ENCODE results near the gene USP9X.

Gene USP9X

DNA sequence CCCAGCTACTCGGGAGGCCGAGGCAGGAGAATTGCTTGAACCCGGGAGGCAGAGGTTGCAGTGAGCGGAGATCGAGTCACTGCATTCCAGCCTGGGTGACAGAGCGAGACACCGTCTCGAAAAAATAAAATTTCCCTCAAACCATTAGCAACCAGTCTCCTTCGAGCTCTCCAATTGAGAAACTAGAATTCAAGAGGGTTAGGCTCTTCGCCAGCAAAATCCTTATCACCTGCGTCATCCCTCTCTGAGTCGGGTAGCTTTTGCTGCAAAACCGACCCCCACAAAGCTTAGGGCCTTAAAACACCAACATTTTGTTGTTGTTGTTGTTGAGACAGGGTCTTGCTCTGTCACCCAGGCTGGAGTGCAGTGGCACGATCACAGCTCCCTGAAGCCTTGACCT is 173.6 kb downstream of the USP9X start:
- H3K4me3 ChIP-seq (ENCODE audit: low read depth, low read length), result no peak overlapping the region
- H3K4me1 ChIP-seq (ENCODE audit: control insufficient read depth, insufficient read depth, low read length), result no peaks in the 10 kb centered on the region
- CTCF ChIA-PET, result interaction anchor here (0.5 to 2.4 kb wide), 3 partner anchors 12 to 79 kb away, joined by 3 to 9 read pairs (median 9); no protein-coding TSS in a partner anchor
- H3K9me3 ChIP-seq (ENCODE audit: control insufficient read depth, insufficient read depth, low read depth, low read length), result no peaks in the 10 kb centered on the region
- TF ChIP-seq ZNF792 (tag by site-specific recombination; IDR thresholded peaks at IDR 0.05), result no peak
- TF ChIP-seq ZNF48 (tag by site-specific recombination; IDR thresholded peaks at IDR 0.05), result no peak
- TF ChIP-seq, protein P1, sequence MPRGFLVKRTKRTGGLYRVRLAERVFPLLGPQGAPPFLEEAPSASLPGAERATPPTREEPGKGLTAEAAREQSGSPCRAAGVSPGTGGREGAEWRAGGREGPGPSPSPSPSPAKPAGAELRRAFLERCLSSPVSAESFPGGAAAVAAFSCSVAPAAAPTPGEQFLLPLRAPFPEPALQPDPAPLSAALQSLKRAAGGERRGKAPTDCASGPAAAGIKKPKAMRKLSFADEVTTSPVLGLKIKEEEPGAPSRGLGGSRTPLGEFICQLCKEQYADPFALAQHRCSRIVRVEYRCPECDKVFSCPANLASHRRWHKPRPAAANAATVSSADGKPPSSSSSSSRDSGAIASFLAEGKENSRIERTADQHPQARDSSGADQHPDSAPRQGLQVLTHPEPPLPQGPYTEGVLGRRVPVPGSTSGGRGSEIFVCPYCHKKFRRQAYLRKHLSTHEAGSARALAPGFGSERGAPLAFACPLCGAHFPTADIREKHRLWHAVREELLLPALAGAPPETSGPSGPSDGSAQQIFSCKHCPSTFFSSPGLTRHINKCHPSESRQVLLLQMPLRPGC (tag by site-specific recombination; IDR thresholded peaks at IDR 0.05), result no peak
- H3K27ac ChIP-seq (ENCODE audit: extremely low read depth, low read depth, low read length), result no peak overlapping the region
- POLR2A ChIA-PET, result no interaction called here
- no peaks in the 10 kb centered on the region for H3K36me3 ChIP-seq (ENCODE audit: control insufficient read depth in 2 of 2, insufficient read depth in 1 of 2, low read length in 2 of 2)

DNA sequence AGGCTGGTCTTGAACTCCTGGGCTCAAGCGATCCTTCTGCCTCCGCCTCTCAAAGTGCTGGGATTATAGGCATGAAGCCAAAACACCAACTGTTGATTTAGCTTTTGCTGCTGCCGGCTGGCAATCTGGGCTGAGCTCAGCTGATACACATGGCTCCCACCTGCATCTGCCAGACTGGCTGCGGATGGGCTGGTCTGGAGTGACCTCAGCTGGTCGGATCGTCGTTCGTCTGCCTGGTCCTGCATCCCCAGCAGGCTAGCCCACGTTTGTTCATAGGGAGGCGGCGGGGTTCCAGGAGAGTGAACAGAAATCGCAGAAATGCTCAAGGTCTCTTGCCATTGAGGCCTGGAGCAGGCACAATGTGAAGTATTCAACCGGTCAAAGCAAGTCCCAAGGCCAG is 174.3 kb downstream of the USP9X start:
- H3K4me1 ChIP-seq (ENCODE audit: control insufficient read depth, insufficient read depth, low read length), result no peaks in the 10 kb centered on the region

DNA sequence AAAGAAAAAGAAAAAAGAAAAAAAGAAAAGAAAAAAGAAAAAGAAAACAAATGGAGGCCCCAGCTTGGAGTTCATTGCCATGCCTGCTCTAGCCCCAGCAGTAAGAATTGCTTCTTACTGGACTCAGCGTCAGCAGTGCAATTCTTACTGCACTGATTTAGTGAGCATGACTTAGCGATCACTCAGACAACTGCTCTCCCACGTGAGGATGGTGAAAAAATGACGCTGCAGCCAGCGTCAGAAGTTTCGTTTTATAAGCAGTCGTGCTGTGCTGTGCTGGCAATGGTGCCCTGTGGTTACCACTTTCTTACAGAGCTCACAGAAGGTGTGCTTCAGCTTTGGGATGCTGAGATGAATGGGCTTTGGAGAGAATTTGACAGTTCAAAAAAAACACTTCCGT is 180.4 kb downstream of the USP9X start:
- Histone ChIP-seq H3K4me3 (ENCODE audit: low read depth, low read length) (no peak overlapping the region), H3K4me1 (ENCODE audit: control insufficient read depth, insufficient read depth, low read length) (no peaks in the 10 kb centered on the region), H3K36me3 (ENCODE audit: control insufficient read depth in 2 of 2, insufficient read depth in 1 of 2, low read length in 2 of 2) (no peaks in the 10 kb centered on the region), H3K9me3 (ENCODE audit: control insufficient read depth, insufficient read depth, low read depth, low read length) (no peaks in the 10 kb centered on the region), H3K27ac (ENCODE audit: extremely low read depth, low read depth, low read length) (no peak overlapping the region)
- ChIA-PET CTCF (interaction anchor here (0.7 to 2.2 kb wide), 4 partner anchors 10 to 463 kb away, joined by 3 to 9 read pairs (median 4); no protein-coding TSS in a partner anchor), POLR2A (interaction anchor here (0.7 kb wide), 1 partner anchor 553 kb away, joined by 4 read pairs; no protein-coding TSS in a partner anchor)
- TF ChIP-seq, protein P2, sequence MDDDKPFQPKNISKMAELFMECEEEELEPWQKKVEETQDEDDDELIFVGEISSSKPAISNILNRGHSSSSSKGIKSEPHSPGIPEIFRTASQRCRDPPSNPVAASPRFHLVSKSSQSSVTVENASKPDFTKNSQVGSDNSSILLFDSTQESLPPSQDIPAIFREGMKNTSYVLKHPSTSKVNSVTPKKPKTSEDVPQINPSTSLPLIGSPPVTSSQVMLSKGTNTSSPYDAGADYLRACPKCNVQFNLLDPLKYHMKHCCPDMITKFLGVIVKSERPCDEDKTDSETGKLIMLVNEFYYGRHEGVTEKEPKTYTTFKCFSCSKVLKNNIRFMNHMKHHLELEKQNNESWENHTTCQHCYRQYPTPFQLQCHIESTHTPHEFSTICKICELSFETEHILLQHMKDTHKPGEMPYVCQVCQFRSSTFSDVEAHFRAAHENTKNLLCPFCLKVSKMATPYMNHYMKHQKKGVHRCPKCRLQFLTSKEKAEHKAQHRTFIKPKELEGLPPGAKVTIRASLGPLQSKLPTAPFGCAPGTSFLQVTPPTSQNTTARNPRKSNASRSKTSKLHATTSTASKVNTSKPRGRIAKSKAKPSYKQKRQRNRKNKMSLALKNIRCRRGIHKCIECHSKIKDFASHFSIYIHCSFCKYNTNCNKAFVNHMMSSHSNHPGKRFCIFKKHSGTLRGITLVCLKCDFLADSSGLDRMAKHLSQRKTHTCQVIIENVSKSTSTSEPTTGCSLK (tag by site-specific recombination; IDR thresholded peaks at IDR 0.05), result no peak
- TF ChIP-seq ZNF585B (tag by site-specific recombination; IDR thresholded peaks at IDR 0.05), result no peak
- no peak for TF ChIP-seq TCF7L2 (IDR thresholded peaks at IDR 0.05; ENCODE audit: borderline replicate concordance, low read depth, low read length)
- TF ChIP-seq ZNF426 (tag by site-specific recombination; IDR thresholded peaks at IDR 0.05), result no peak
- TF ChIP-seq, protein P3, sequence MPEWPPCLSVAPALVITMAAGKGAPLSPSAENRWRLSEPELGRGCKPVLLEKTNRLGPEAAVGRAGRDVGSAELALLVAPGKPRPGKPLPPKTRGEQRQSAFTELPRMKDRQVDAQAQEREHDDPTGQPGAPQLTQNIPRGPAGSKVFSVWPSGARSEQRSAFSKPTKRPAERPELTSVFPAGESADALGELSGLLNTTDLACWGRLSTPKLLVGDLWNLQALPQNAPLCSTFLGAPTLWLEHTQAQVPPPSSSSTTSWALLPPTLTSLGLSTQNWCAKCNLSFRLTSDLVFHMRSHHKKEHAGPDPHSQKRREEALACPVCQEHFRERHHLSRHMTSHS (tag by site-specific recombination; IDR thresholded peaks at IDR 0.05), result no peak
- no peak for TF ChIP-seq ZBTB17 (tag by site-specific recombination; IDR thresholded peaks at IDR 0.05)
- no peak for TF ChIP-seq ZNF510 (tag by site-specific recombination; IDR thresholded peaks at IDR 0.05; ENCODE audit: insufficient replicate concordance)
- no peak for TF ChIP-seq ZNF768 (tag by site-specific recombination; IDR thresholded peaks at IDR 0.05)
- TF ChIP-seq ZNF140 (tag by site-specific recombination; IDR thresholded peaks at IDR 0.05), result no peak
- no peak for TF ChIP-seq ZNF621 (tag by site-specific recombination; IDR thresholded peaks at IDR 0.05)
- no peak for TF ChIP-seq ZNF529 (tag by site-specific recombination; IDR thresholded peaks at IDR 0.05; ENCODE audit: insufficient replicate concordance)
- TF ChIP-seq ZNF423 (tag by site-specific recombination; IDR thresholded peaks at IDR 0.05), result no peak
- no peak for TF ChIP-seq ZNF777 (tag by site-specific recombination; IDR thresholded peaks at IDR 0.05; ENCODE audit: borderline replicate concordance)
- TF ChIP-seq, protein P4, sequence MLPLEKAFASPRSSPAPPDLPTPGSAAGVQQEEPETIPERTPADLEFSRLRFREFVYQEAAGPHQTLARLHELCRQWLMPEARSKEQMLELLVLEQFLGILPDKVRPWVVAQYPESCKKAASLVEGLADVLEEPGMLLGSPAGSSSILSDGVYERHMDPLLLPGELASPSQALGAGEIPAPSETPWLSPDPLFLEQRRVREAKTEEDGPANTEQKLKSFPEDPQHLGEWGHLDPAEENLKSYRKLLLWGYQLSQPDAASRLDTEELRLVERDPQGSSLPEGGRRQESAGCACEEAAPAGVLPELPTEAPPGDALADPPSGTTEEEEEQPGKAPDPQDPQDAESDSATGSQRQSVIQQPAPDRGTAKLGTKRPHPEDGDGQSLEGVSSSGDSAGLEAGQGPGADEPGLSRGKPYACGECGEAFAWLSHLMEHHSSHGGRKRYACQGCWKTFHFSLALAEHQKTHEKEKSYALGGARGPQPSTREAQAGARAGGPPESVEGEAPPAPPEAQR (tag by site-specific recombination; IDR thresholded peaks at IDR 0.05), result no peak
- no peak for TF ChIP-seq ZFP69B (tag by site-specific recombination; IDR thresholded peaks at IDR 0.05)

More for the DNA sequence above, 174.3 kb downstream of the USP9X start:
- ChIA-PET CTCF (interaction anchor here (0.6 to 2.4 kb wide), 2 partner anchors 12 to 79 kb away, joined by 9 read pairs; no protein-coding TSS in a partner anchor), POLR2A (no interaction called here)
- H3K9me3 ChIP-seq (ENCODE audit: control insufficient read depth, insufficient read depth, low read depth, low read length), result no peaks in the 10 kb centered on the region
- H3K36me3 ChIP-seq (ENCODE audit: control insufficient read depth in 2 of 2, insufficient read depth in 1 of 2, low read length in 2 of 2), result no peaks in the 10 kb centered on the region
- H3K27ac ChIP-seq (ENCODE audit: extremely low read depth, low read depth, low read length), result no peak overlapping the region
- TF ChIP-seq SCRT2 (tag by site-specific recombination; IDR thresholded peaks at IDR 0.05), result peak; percentile 39; the same call in 1 of the 2 replicates
- TF ChIP-seq, protein P4 (tag by site-specific recombination; IDR thresholded peaks at IDR 0.05), result no peak
- H3K4me3 ChIP-seq (ENCODE audit: low read depth, low read length), result no peak overlapping the region
